ENCODE data around the gene MIER3. TPM values are rescaled to one million over a fixed set of nuclear protein-coding genes. Genes with fewer than 3 reads are reported as not detected.

The MIER3 gene
- total RNA-seq, 4 donors from 2014 or later = 36.9 to 71.0 (median 48.8) TPM

GRCh38 chr5:56914678-56915077 lies 37.2 kb downstream of the MIER3 start:
- no peaks in the 10 kb centered on the region for H3K9me3 ChIP-seq
- H3K36me3 ChIP-seq = peaks cover 0 to 4% (median 0%) of the 10 kb centered on the region in 3 donors
- no peak for DNase-seq (ENCODE audit: low spot score in 2 of 2)
- WGBS, 2 donors = 83 to 84% methylated on average over 2 of the region's 2 CpGs
- H3K27ac ChIP-seq = no peak overlapping the region
- no peaks in the 10 kb centered on the region for H3K27me3 ChIP-seq
- H3K4me1 ChIP-seq = peaks cover 0 to 9% (median 6%) of the 10 kb centered on the region in 4 donors
- no peak overlapping the region for H3K4me3 ChIP-seq
- no peak for TF ChIP-seq CTCF (IDR thresholded peaks at IDR 0.05)
- TF ChIP-seq EP300 (IDR thresholded peaks at IDR 0.05) = no peak
- TF ChIP-seq POLR2A (IDR thresholded peaks at IDR 0.05) = no peak

- peaks cover 0 to 4% (median 0%) of the 10 kb centered on the region in 3 donors for H3K36me3 ChIP-seq
- 92 to 93% methylated on average over 3 of the region's 3 CpGs for WGBS, 2 donors
- H3K4me1 ChIP-seq = peaks cover 0 to 11% (median 5%) of the 10 kb centered on the region in 4 donors
- H3K27ac ChIP-seq = no peak overlapping the region
- no peaks in the 10 kb centered on the region for H3K27me3 ChIP-seq
- DNase-seq (ENCODE audit: low spot score in 2 of 2) = no peak
- H3K9me3 ChIP-seq = no peaks in the 10 kb centered on the region
- TF ChIP-seq CTCF (IDR thresholded peaks at IDR 0.05) (no peak), EP300 (IDR thresholded peaks at IDR 0.05) (no peak), POLR2A (IDR thresholded peaks at IDR 0.05) (no peak)
- no peak overlapping the region for H3K4me3 ChIP-seq
Measured at GRCh38 chr5:56913766-56914165, 38.2 kb downstream of the MIER3 start.

GRCh38 chr5:56910210-56910965 lies 41.5 kb downstream of the MIER3 start:
- Histone ChIP-seq H3K4me3 (peak overlapping the region; percentile 41 to 78 (median 55)), H3K36me3 (no peaks in the 10 kb centered on the region), H3K4me1 (peaks cover 0 to 14% (median 5%) of the 10 kb centered on the region in 4 donors), H3K27ac (peak overlapping the region; percentile 82 to 97 (median 88)), H3K27me3 (no peaks in the 10 kb centered on the region), H3K9me3 (no peaks in the 10 kb centered on the region)
- WGBS, 2 donors = 1% methylated on average over 29 of the region's 29 CpGs
- DNase-seq (ENCODE audit: low spot score in 2 of 2) = peak in 1 of 2 donors; percentile 46
- TF ChIP-seq POLR2A (IDR thresholded peaks at IDR 0.05) = no peak
- no peak for TF ChIP-seq EP300 (IDR thresholded peaks at IDR 0.05)
- TF ChIP-seq CTCF (IDR thresholded peaks at IDR 0.05) = no peak

- H3K4me1 ChIP-seq = peaks cover 0 to 14% (median 5%) of the 10 kb centered on the region in 4 donors
- no peaks in the 10 kb centered on the region for H3K9me3 ChIP-seq
- peak within 1 kb of the TSS; percentile 41 to 78 (median 55) for H3K4me3 ChIP-seq
- WGBS, 2 donors = 0% methylated on average over 38 to 76 of the region's 84 CpGs
- peak within 1 kb of the TSS; percentile 87 to 97 (median 93) for H3K27ac ChIP-seq
- no peaks in the 10 kb centered on the region for H3K36me3 ChIP-seq
- TF ChIP-seq POLR2A (IDR thresholded peaks at IDR 0.05) (peak; percentile 61 to 81), CTCF (IDR thresholded peaks at IDR 0.05) (peak in 1 of 5 experiments; percentile 13), EP300 (IDR thresholded peaks at IDR 0.05) (peak; percentile 6 to 91)
- H3K27me3 ChIP-seq = no peaks in the 10 kb centered on the region
- DNase-seq (ENCODE audit: low spot score in 2 of 2) = peak; percentile 94 to 95
Measured at GRCh38 chr5:56909294-56910209, 42.4 kb downstream of the MIER3 start, which contains the start of gene SETD9. TSS of gene SETD9 (plus strand) at chr5:56909596. CDS start at chr5:56909646, 50 bp downstream.

Data from tibial nerve (tissue), 4 donors.